ENCODE results near the gene BNIP2. TPM values are rescaled to one million over a fixed set of nuclear protein-coding genes. Genes with fewer than 3 reads are reported as not detected.
A peak's percentile ranks its signal among the peaks of the same experiment; 100 is the strongest.

BNIP2 gene
- polyA plus RNA-seq, 2 donors = 24.3 to 27.8 TPM

GRCh38 chr15:59616379-59616778 lies 72.7 kb downstream of the BNIP2 start:
- Histone ChIP-seq H3K27me3 (ENCODE audit: control insufficient read depth in 1 of 2, insufficient read depth in 2 of 2, low read length in 2 of 2) (no peaks in the 10 kb centered on the region), H3K4me1 (ENCODE audit: control insufficient read depth in 2 of 2, insufficient read depth in 2 of 2, low read length in 1 of 2) (peaks cover 0 to 4% of the 10 kb centered on the region in 2 donors), H3K27ac (ENCODE audit: low read depth in 2 of 2, low read length in 1 of 2) (peak overlapping the region in 1 of 2 donors; percentile 40), H3K36me3 (ENCODE audit: control insufficient read depth in 2 of 2, insufficient read depth in 2 of 2, low read length in 1 of 2) (no peaks in the 10 kb centered on the region), H3K9me3 (ENCODE audit: control insufficient read depth in 2 of 2, insufficient read depth in 1 of 2, low read depth in 1 of 2, low read length in 1 of 2) (no peaks in the 10 kb centered on the region), H3K4me3 (ENCODE audit: low read depth in 1 of 2, low read length in 2 of 2) (peak overlapping the region; percentile 32 to 48)
- 40 to 48% methylated on average over 3 of the region's 3 CpGs for WGBS, 2 donors

- WGBS, 2 donors = 83 to 87% methylated on average over 5 of the region's 5 CpGs
- no peaks in the 10 kb centered on the region for H3K36me3 ChIP-seq (ENCODE audit: control insufficient read depth in 2 of 2, insufficient read depth in 2 of 2, low read length in 1 of 2)
- no peak overlapping the region for H3K4me3 ChIP-seq (ENCODE audit: low read depth in 1 of 2, low read length in 2 of 2)
- peak overlapping the region; percentile 47 to 72 for H3K27ac ChIP-seq (ENCODE audit: low read depth in 2 of 2, low read length in 1 of 2)
- H3K9me3 ChIP-seq (ENCODE audit: control insufficient read depth in 2 of 2, insufficient read depth in 1 of 2, low read depth in 1 of 2, low read length in 1 of 2) = no peaks in the 10 kb centered on the region
- H3K4me1 ChIP-seq (ENCODE audit: control insufficient read depth in 2 of 2, insufficient read depth in 2 of 2, low read length in 1 of 2) = peaks cover 0 to 4% of the 10 kb centered on the region in 2 donors
- H3K27me3 ChIP-seq (ENCODE audit: control insufficient read depth in 1 of 2, insufficient read depth in 2 of 2, low read length in 2 of 2) = no peaks in the 10 kb centered on the region
Observed at GRCh38 chr15:59615661-59616060, 73.5 kb downstream of the BNIP2 start.

- Histone ChIP-seq H3K27ac (ENCODE audit: low read depth in 2 of 2, low read length in 1 of 2) (no peak overlapping the region), H3K4me3 (ENCODE audit: low read depth in 1 of 2, low read length in 2 of 2) (no peak overlapping the region), H3K36me3 (ENCODE audit: control insufficient read depth in 2 of 2, insufficient read depth in 2 of 2, low read length in 1 of 2) (no peaks in the 10 kb centered on the region), H3K9me3 (ENCODE audit: control insufficient read depth in 2 of 2, insufficient read depth in 1 of 2, low read depth in 1 of 2, low read length in 1 of 2) (no peaks in the 10 kb centered on the region), H3K27me3 (ENCODE audit: control insufficient read depth in 1 of 2, insufficient read depth in 2 of 2, low read length in 2 of 2) (no peaks in the 10 kb centered on the region), H3K4me1 (ENCODE audit: control insufficient read depth in 2 of 2, insufficient read depth in 2 of 2, low read length in 1 of 2) (peaks cover 2 to 4% of the 10 kb centered on the region in 2 donors)
- 94 to 95% methylated on average over 7 of the region's 7 CpGs for WGBS, 2 donors
Observed at GRCh38 chr15:59614153-59614552, 75.0 kb downstream of the BNIP2 start.

- no peaks in the 10 kb centered on the region for H3K36me3 ChIP-seq (ENCODE audit: control insufficient read depth in 2 of 2, insufficient read depth in 2 of 2, low read length in 1 of 2)
- no peaks in the 10 kb centered on the region for H3K27me3 ChIP-seq (ENCODE audit: control insufficient read depth in 1 of 2, insufficient read depth in 2 of 2, low read length in 2 of 2)
- peaks cover 2 to 4% of the 10 kb centered on the region in 2 donors for H3K4me1 ChIP-seq (ENCODE audit: control insufficient read depth in 2 of 2, insufficient read depth in 2 of 2, low read length in 1 of 2)
- H3K9me3 ChIP-seq (ENCODE audit: control insufficient read depth in 2 of 2, insufficient read depth in 1 of 2, low read depth in 1 of 2, low read length in 1 of 2) = no peaks in the 10 kb centered on the region
- H3K27ac ChIP-seq (ENCODE audit: low read depth in 2 of 2, low read length in 1 of 2) = peak within 1 kb of the TSS in 1 of 2 donors; percentile 42
- 58 to 72% methylated on average over 8 of the region's 8 CpGs for WGBS, 2 donors
- H3K4me3 ChIP-seq (ENCODE audit: low read depth in 1 of 2, low read length in 2 of 2) = peak within 1 kb of the TSS in 1 of 2 donors; percentile 1
Observed at GRCh38 chr15:59611276-59612260, 77.6 kb downstream of the BNIP2 start, which contains the start of gene GCNT3. TSS of gene GCNT3 (plus strand) at chr15:59611783. CDS start at chr15:59618239, 6,456 bp downstream.

- Histone ChIP-seq H3K36me3 (ENCODE audit: control insufficient read depth in 2 of 2, insufficient read depth in 2 of 2, low read length in 1 of 2) (no peaks in the 10 kb centered on the region), H3K27me3 (ENCODE audit: control insufficient read depth in 1 of 2, insufficient read depth in 2 of 2, low read length in 2 of 2) (no peaks in the 10 kb centered on the region), H3K4me1 (ENCODE audit: control insufficient read depth in 2 of 2, insufficient read depth in 2 of 2, low read length in 1 of 2) (peaks cover 0 to 2% of the 10 kb centered on the region in 2 donors), H3K4me3 (ENCODE audit: low read depth in 1 of 2, low read length in 2 of 2) (no peak overlapping the region), H3K9me3 (ENCODE audit: control insufficient read depth in 2 of 2, insufficient read depth in 1 of 2, low read depth in 1 of 2, low read length in 1 of 2) (no peaks in the 10 kb centered on the region), H3K27ac (ENCODE audit: low read depth in 2 of 2, low read length in 1 of 2) (no peak overlapping the region)
- WGBS, 2 donors = 73 to 84% methylated on average over 7 of the region's 7 CpGs
Observed at GRCh38 chr15:59609730-59610712, 79.1 kb downstream of the BNIP2 start.

Other genes starting within 250 kb of the BNIP2 start
- gene GCNT3, start 77.5 kb downstream of the BNIP2 start, polyA plus RNA-seq = 10 to 100 TPM in 1 of 2 donors, 1 to 10 TPM in 1; 8.3 to 16.3 TPM
- 10 to 100 TPM; 58.3 to 59.2 TPM for gene GTF2A2, start 31.8 kb downstream of the BNIP2 start, polyA plus RNA-seq

Data from esophagus (tissue), 2 donors.